Activated T-cell treated with anti-CD3 and anti-CD28 coated beads, Interleukin-2, amount 50 U/mL, for 72 hours (primary cell): Measurements from ENCODE around the gene PTPA. TPM values are rescaled to one million over a fixed set of nuclear protein-coding genes. Genes with fewer than 3 reads are reported as not detected.
A peak's percentile ranks its signal among the peaks of the same experiment; 100 is the strongest.
"Not testable (repeated sequence)": the region's sequence is repeated elsewhere in the genome, so short reads cannot be mapped to it uniquely, and the experiment has no call there.

ENCODE experiments used
- ATAC-seq, 2 donors: fragments of 150-1000 bp; cut with Tn5 transposase; replicated peaks in 1 of 2; 2 replicates each; pipeline ENCODE4 v1.10.0; 2021; ENCODE audit warnings: moderate library complexity in 2 of 2, mild to moderate bottlenecking in 1 of 2
- DNase-seq, 2 donors: peaks; one replicate each; pipeline ENCODE4 v3.0.0; 2021 to 2022; ENCODE audit warnings: mixed read lengths in 1 of 2
- H3K27ac Mint-ChIP-seq: one replicate; pipeline ENCODE4 v1.8.0; 2022; ENCODE audit warnings: mild to moderate bottlenecking, moderate library complexity, mixed read lengths
- H3K27me3 Mint-ChIP-seq: one replicate; pipeline ENCODE4 v1.8.0; 2022; ENCODE audit warnings: low read depth, mixed read lengths
- H3K36me3 Mint-ChIP-seq, 2 donors: one replicate each; pipeline ENCODE4 v1.8.0; 2022; ENCODE audit warnings: mixed read lengths in 2 of 2, mild to moderate bottlenecking in 1 of 2; ENCODE audit not compliant: insufficient read depth in 2 of 2
- H3K4me1 Mint-ChIP-seq: one replicate; pipeline ENCODE4 v1.8.0; 2022; ENCODE audit warnings: low read depth, mixed read lengths
- H3K4me3 Mint-ChIP-seq, 2 donors: one replicate each; pipeline ENCODE4 v1.8.0; 2022; ENCODE audit warnings: mild to moderate bottlenecking in 2 of 2, mixed read lengths in 2 of 2, moderate library complexity in 2 of 2
- H3K9me3 Mint-ChIP-seq, 2 donors: one replicate each; pipeline ENCODE4 v1.8.0; 2022; ENCODE audit warnings: mixed read lengths in 2 of 2
- total RNA-seq, 2 donors: library from RNA; stranded (reverse); gene quantifications; one replicate each; pipeline ENCODE4 v1.2.3, GENCODE V29; 2022

The PTPA gene
- total RNA-seq, 2 donors from 2014 or later: 85.5 to 98.3 TPM

DNA sequence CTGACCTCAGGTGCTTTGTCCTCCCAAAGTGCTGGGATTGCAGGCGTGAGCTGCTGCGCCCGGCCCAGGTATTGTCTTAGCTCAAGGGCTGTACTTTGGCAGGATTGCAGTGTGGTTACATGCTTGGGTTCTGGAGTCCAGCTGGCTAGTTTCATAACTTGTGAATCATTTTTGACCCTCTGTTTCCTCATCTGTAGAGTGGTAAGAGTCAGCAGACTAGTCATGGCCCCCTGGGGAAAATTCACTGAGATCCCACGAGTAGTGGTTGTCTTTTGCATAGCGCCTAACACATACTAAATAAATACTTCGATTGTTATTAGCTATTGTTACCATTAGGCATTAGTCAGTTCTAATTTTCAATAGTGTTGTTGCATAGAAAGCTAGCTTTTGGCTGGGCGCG lies 14.3 kb downstream of the PTPA start:
- no peaks in the 10 kb centered on the region for H3K9me3 Mint-ChIP-seq
- H3K27ac Mint-ChIP-seq: no peak overlapping the region
- H3K27me3 Mint-ChIP-seq: no peaks in the 10 kb centered on the region
- ATAC-seq (no peak), DNase-seq (no peak)
- H3K4me3 Mint-ChIP-seq: no peak overlapping the region
- H3K4me1 Mint-ChIP-seq: no peaks in the 10 kb centered on the region
- H3K36me3 Mint-ChIP-seq: peaks cover 0 to 4% of the 10 kb centered on the region in 2 donors

DNA sequence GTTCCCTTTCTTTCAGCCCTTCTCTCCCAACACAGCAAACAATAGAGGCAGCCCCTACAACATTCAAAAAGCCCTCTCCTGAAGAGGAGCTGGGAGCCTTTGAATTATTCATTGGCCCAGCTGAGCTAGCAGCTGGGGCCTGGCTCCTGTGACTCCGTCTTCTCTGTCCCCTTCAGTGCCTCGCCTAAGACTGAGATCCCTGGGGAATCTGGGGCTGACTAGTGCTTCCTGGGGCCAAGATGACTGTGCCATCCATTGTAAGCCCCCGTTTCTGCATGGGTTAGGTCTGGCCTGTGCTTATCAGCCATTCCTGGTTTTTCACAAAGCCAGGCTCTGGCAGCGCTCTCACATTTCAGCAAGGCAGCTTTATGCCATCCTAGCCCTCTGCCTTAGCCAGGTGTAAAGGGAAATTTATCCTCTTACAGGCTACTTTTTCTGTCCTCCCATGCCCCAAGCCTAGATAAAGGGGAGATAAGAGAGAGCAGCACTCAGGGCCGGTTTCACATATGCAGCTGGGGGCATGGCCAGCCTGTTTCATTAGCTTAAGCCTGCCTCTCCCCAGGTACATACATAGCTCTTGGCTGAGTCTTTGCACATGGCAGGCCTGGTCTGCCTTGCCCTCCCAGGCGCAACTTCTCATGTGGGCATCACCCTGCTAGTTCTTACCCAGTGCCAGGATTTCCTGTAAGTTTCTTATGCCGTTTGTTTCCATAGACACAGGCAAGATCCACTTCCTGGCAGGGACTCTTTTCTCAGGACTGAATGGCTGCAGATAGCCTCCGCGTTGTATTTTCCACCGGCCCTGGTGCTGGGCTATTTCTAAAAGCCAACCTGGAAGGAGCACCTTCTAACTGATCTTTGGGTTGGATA lies 15.8 kb downstream of the PTPA start:
- Mint-ChIP-seq H3K27me3 (no peaks in the 10 kb centered on the region), H3K4me1 (peaks cover 9% of the 10 kb centered on the region), H3K36me3 (peaks cover 0 to 11% of the 10 kb centered on the region in 2 donors), H3K4me3 (no peak overlapping the region), H3K9me3 (no peaks in the 10 kb centered on the region), H3K27ac (no peak overlapping the region)
- DNase-seq: no peak
- ATAC-seq: no peak

DNA sequence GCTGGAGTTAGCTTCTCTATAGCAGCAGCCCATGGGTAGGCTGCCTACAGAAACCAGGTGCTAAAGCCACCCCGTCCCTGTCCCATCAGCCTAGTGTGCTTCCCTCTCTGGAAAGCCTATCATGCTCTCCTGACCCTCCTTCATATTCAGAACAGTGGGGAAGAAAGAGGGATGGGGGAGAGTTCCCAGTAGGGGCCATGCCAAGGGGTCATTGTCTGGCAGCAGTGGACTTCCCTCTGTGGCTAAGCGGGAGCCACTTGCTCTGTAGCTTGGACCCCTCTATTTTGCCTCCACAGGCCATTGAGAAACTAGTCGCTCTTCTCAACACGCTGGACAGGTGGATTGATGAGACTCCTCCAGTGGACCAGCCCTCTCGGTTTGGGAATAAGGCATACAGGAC lies 17.5 kb downstream of the PTPA start:
- Mint-ChIP-seq H3K4me1 (peaks cover 10% of the 10 kb centered on the region), H3K9me3 (no peaks in the 10 kb centered on the region), H3K4me3 (no peak overlapping the region), H3K27me3 (no peaks in the 10 kb centered on the region), H3K36me3 (peaks cover 0 to 11% of the 10 kb centered on the region in 2 donors), H3K27ac (no peak overlapping the region)
- ATAC-seq: no peak
- DNase-seq: no peak

DNA sequence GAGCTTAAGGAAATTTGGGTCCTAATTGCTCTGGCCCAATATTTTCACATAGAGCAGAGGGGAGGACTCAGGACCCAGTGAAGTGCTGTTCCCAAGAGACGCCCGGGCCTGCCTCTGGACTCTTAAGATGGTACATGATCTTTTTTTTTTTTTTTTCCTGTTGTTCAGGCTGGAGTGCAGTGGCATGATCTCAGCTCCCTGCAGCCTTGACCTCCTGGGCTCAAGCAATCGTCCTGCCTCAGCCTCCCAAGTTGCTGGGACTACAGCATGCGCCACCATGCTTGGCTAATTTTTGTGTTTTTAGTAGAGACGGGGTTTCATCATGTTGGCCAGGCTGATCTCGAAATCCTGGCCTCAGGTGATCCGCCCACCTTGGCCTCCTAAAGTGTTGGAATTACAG lies 19.1 kb downstream of the PTPA start:
- not testable (repeated sequence) for H3K4me3 Mint-ChIP-seq, H3K9me3 Mint-ChIP-seq, H3K4me1 Mint-ChIP-seq, ATAC-seq, DNase-seq, H3K27ac Mint-ChIP-seq, H3K27me3 Mint-ChIP-seq
- peaks cover 0 to 12% of the 10 kb centered on the region in 2 donors for H3K36me3 Mint-ChIP-seq

DNA sequence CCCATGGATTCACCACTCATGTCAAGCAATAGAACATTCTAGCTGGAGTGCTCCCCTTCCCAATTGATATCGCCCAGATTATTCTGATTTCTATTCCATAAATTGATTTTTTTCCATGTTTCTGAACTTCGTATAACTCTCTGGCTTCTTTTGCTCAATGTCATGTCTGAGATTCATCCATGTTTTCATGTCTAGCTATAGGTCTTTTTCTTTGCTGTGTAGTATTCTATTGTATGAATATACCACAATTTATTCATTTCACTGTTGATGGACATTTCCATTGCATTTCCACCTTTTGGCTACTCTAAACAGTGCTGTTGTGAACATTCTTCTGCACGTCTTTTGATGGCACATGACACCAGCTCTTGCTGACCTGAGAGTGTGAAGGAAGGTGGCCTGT lies 19.6 kb downstream of the PTPA start:
- Mint-ChIP-seq H3K9me3 (no peaks in the 10 kb centered on the region), H3K27me3 (no peaks in the 10 kb centered on the region), H3K27ac (no peak overlapping the region), H3K4me3 (no peak overlapping the region), H3K36me3 (peaks cover 0 to 12% of the 10 kb centered on the region in 2 donors), H3K4me1 (peaks cover 10% of the 10 kb centered on the region)
- ATAC-seq: no peak
- DNase-seq: no peak

GRCh38 chr9:129131300-129132145 lies 20.3 kb downstream of the PTPA start:
- DNase-seq (peak; percentile 84 to 87), ATAC-seq (peak; percentile 93 to 98)
- H3K9me3 Mint-ChIP-seq: no peaks in the 10 kb centered on the region
- peak overlapping the region; percentile 72 for H3K27ac Mint-ChIP-seq
- H3K4me3 Mint-ChIP-seq: no peak overlapping the region
- H3K36me3 Mint-ChIP-seq: peaks cover 0 to 12% of the 10 kb centered on the region in 2 donors
- peaks cover 10% of the 10 kb centered on the region for H3K4me1 Mint-ChIP-seq
- no peaks in the 10 kb centered on the region for H3K27me3 Mint-ChIP-seq

DNA sequence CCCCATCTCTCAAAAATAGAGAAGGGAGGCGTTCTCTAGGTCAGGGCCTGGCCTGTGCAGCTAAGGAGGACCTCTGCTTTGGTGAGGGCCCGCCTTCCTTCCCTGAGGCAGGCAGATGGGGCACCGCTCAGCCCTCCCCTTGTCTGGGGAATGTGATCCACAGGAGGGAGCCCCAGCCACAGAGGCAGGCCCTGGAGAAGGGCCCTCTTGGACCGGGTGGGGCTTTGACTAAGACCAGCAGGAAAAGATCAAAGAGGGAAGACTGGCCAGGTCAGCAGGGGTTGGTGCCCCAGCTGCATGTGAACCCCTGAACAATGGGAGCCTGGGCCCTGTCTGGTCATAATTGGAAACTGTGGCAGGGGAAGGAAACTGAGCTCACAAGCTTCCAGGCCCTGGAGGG lies 21.9 kb downstream of the PTPA start:
- no peak for DNase-seq
- ATAC-seq: no peak
- peaks cover 0 to 12% of the 10 kb centered on the region in 2 donors for H3K36me3 Mint-ChIP-seq
- H3K4me1 Mint-ChIP-seq: peaks cover 10% of the 10 kb centered on the region
- H3K4me3 Mint-ChIP-seq: no peak overlapping the region
- H3K9me3 Mint-ChIP-seq: no peaks in the 10 kb centered on the region
- no peak overlapping the region for H3K27ac Mint-ChIP-seq
- no peaks in the 10 kb centered on the region for H3K27me3 Mint-ChIP-seq

GRCh38 chr9:129135476-129135875 lies 24.3 kb downstream of the PTPA start:
- DNase-seq (no peak), ATAC-seq (no peak)
- peaks cover 27% of the 10 kb centered on the region for H3K4me1 Mint-ChIP-seq
- no peak overlapping the region for H3K27ac Mint-ChIP-seq
- no peak overlapping the region for H3K4me3 Mint-ChIP-seq
- H3K27me3 Mint-ChIP-seq: no peaks in the 10 kb centered on the region
- H3K9me3 Mint-ChIP-seq: no peaks in the 10 kb centered on the region
- peaks cover 0 to 10% of the 10 kb centered on the region in 2 donors for H3K36me3 Mint-ChIP-seq

DNA sequence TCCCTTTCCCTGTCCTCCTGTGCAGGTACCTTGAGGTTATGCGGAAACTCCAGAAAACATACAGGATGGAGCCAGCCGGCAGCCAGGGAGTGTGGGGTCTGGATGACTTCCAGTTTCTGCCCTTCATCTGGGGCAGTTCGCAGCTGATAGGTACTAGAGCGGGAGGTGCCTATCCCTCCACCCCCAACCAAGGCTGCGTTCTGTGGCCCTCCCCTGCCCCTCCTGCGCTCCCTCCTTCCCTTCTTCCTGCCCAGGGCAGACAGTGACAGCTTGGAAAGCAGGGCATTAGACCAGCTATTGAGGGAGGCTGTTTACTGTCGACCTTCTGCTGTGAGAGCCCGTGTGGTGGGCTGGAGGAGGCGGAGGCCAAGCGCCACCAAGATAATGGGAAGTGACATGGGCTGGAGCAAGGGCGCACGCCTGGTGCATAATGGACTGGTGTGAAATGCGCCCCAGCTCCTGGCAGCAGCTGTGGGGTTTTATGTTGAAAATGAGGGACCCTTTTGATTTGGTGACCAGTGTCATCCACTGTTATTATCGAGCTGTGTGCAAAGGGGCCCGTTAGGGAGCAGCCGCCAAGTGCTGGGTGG lies 25.3 kb downstream of the PTPA start:
- no peak for ATAC-seq
- H3K27me3 Mint-ChIP-seq: no peaks in the 10 kb centered on the region
- no peak for DNase-seq
- H3K4me1 Mint-ChIP-seq: peaks cover 33% of the 10 kb centered on the region
- H3K4me3 Mint-ChIP-seq: no peak overlapping the region
- no peaks in the 10 kb centered on the region for H3K9me3 Mint-ChIP-seq
- no peak overlapping the region for H3K27ac Mint-ChIP-seq
- H3K36me3 Mint-ChIP-seq: peaks cover 0 to 5% of the 10 kb centered on the region in 2 donors

DNA sequence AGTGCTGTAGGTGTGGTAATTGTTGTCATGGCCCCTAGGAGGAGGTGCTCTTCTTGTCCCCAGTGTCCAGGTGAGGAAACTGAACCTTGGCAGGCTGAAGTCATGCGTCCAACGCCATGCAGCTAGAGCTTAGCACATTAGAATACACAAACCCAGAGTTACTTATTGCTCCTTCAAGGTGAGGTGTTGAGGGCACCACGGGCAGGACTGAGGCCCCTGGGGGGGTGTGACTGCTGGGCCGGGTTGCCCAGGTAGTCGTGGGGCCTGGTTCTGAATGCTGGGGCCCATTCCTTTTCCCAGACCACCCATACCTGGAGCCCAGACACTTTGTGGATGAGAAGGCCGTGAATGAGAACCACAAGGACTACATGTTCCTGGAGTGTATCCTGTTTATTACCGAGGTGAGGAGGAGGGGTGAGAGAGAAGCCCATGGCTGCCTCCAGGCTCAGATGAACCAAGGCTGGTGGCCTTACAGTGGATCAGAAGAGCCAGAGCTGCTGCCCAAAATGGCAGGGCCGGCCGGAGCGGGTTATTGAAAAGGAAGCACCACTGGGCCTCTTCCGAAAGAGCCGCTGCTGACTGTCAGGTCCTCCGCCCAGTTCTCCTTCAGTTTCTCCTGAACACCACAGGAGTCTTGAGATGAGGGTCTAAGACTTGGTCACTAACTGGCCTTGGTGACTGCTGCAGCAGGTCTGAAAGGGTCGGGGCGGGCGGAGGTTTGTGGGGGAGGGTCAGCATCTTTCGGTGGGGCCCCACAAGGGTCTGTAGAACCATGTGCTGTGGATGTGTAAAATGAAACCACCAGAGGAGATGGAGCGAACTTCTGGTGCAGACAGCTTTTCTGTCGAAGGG lies 26.3 kb downstream of the PTPA start:
- peaks cover 0 to 3% of the 10 kb centered on the region in 2 donors for H3K36me3 Mint-ChIP-seq
- no peak overlapping the region for H3K4me3 Mint-ChIP-seq
- DNase-seq (no peak), ATAC-seq (no peak)
- no peaks in the 10 kb centered on the region for H3K27me3 Mint-ChIP-seq
- no peaks in the 10 kb centered on the region for H3K9me3 Mint-ChIP-seq
- no peak overlapping the region for H3K27ac Mint-ChIP-seq
- peaks cover 34% of the 10 kb centered on the region for H3K4me1 Mint-ChIP-seq

DNA sequence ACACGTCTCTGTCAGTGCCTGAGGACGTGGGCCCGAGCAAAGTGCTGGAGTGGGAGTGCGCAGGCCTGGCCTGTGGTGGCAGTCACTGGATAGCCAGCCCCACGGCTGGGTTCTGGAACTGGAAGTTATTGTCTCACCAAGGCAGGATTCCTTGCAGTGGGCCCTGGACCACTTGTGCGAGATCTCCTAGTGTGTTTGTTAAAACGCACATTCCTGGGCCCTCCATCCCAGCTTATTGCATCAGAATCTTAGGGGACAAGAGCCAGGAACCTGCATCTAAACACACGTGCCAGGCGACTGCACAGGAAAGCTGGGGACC lies 26.9 kb downstream of the PTPA start:
- no peak for DNase-seq
- Mint-ChIP-seq H3K4me1 (peaks cover 40% of the 10 kb centered on the region), H3K36me3 (peaks cover 0 to 3% of the 10 kb centered on the region in 2 donors), H3K4me3 (no peak overlapping the region), H3K9me3 (no peaks in the 10 kb centered on the region), H3K27ac (no peak overlapping the region), H3K27me3 (no peaks in the 10 kb centered on the region)
- no peak for ATAC-seq

DNA sequence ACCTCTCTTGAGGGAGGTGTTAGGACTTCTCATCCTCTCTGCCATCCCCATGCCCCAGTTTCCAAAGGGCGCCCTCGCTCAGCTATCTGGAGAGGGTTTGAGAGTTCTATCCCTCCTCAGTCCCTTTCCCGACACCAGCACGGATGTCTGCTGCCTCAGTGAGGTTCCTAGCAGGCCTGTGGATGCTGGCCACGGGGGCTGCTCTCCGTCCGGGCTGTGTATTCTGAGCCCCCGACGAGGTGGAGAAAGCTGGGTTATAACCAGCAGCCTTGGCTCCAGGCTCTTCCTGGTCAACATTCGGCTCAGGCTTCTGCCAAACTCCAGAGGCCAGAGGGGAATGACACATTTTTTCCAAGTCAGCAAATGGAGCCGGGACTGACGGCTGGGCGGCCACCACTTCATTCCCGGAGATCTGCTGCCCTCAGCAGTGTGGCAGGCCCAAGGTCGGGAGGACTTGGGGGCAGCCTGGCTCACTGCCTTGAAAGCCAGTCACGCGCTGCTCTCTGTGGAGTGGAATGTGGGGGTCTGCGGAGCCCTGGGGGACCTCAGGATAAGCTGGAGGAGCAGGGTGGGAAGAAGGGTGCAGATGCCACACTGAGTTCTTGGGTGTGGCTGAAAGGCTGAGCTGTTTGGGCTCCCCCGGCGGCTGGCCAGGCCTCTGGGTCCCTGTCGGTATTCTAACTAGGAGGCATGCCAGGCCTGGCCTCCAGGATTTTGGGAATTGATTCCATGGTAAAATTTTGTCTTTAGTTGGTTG lies 27.4 kb downstream of the PTPA start:
- ATAC-seq (no peak), DNase-seq (peak in 1 of 2 donors; percentile 10)
- Mint-ChIP-seq H3K27ac (peak overlapping the region; percentile 73), H3K9me3 (no peaks in the 10 kb centered on the region), H3K27me3 (no peaks in the 10 kb centered on the region), H3K4me1 (peaks cover 43% of the 10 kb centered on the region), H3K36me3 (peaks cover 0 to 3% of the 10 kb centered on the region in 2 donors), H3K4me3 (peak overlapping the region; percentile 82 to 92)
